ENCODE data around the gene CCDC50.

DNA sequence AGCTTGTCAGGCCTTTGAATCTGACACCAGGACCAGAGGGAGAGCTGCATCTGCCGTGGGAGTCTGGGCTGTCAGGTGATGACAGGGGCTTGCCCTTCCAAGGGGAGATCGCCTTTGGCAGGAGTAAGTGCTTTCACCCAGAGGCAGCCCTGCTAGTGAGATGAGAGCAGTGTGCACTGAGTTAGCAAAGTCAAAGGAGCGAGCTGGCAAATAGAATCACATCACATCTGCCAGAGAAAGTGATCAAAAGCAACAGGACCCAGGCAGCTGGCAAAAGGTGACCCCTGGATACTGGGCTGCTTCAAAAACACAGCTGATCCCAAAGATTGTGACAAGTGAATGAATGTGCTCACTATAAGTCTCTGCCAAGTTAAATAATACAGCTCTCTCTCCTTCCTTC is 95.7 kb downstream of the CCDC50 start:
- TF ChIP-seq, protein P1, sequence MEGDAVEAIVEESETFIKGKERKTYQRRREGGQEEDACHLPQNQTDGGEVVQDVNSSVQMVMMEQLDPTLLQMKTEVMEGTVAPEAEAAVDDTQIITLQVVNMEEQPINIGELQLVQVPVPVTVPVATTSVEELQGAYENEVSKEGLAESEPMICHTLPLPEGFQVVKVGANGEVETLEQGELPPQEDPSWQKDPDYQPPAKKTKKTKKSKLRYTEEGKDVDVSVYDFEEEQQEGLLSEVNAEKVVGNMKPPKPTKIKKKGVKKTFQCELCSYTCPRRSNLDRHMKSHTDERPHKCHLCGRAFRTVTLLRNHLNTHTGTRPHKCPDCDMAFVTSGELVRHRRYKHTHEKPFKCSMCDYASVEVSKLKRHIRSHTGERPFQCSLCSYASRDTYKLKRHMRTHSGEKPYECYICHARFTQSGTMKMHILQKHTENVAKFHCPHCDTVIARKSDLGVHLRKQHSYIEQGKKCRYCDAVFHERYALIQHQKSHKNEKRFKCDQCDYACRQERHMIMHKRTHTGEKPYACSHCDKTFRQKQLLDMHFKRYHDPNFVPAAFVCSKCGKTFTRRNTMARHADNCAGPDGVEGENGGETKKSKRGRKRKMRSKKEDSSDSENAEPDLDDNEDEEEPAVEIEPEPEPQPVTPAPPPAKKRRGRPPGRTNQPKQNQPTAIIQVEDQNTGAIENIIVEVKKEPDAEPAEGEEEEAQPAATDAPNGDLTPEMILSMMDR (IDR thresholded peaks at IDR 0.05; ENCODE audit: low read depth, low read length, poor library complexity, severe bottlenecking) = no peak
- TF ChIP-seq EZH2phosphoT487 (IDR thresholded peaks at IDR 0.05; ENCODE audit: borderline replicate concordance, low read length) = no peak
